ENCODE data around the gene SCN7A. TPM values are rescaled to one million over a fixed set of nuclear protein-coding genes. Genes with fewer than 3 reads are reported as not detected.

The SCN7A gene
- total RNA-seq, 1 donor: under 0.01 TPM

GRCh38 chr2:166357068-166357949 is 136.7 kb downstream of the SCN7A start:
- no peak for DNase-seq (ENCODE audit: low read depth)
- TF ChIP-seq CTCF (IDR thresholded peaks at IDR 0.05; ENCODE audit: insufficient read depth, low read length): no peak
- H3K4me3 ChIP-seq (ENCODE audit: low read depth, low read length): no peak overlapping the region

Other genes with a start within 250 kb of the SCN7A start
- gene SCN9A, start 118.3 kb downstream of the SCN7A start, total RNA-seq (ENCODE audit: low replicate concordance): 14.0 and 22.9 TPM in 2 replicates